Brain microvascular endothelial cell (primary cell): ENCODE results near the gene SH3RF2.

ENCODE experiments used
- DNase-seq: peaks from one replicate; pipeline ENCODE4 v3.0.0-alpha.2; 2020
- H3K27ac ChIP-seq: fragments of 250-450 bp; sonication (Bioruptor Pico); 2 replicates; pipeline ENCODE4 v1.5.1; 2020; ENCODE audit warnings: mild to moderate bottlenecking, moderate library complexity
- H3K27me3 ChIP-seq: fragments of 250-450 bp; sonication (Bioruptor Pico); replicated peaks from 2 replicates; pipeline ENCODE4 v1.5.1; 2020; ENCODE audit warnings: mild to moderate bottlenecking
- H3K36me3 ChIP-seq: fragments of 250-450 bp; sonication (Bioruptor Pico); replicated peaks from 2 replicates; pipeline ENCODE4 v1.5.1; 2020; ENCODE audit warnings: mild to moderate bottlenecking
- H3K4me3 ChIP-seq: 2 replicates; pipeline ENCODE4 v1.5.1; 2011; ENCODE audit warnings: low read depth, mild to moderate bottlenecking, control low read depth, low read length, moderate library complexity
- CTCF ChIP-seq: IDR thresholded peaks from 2 replicates; pipeline ENCODE4 v1.5.1; 2011; ENCODE audit warnings: low read depth, mild to moderate bottlenecking, moderate library complexity, low read length, control low read depth, inconsistent platforms; ENCODE audit errors: missing control alignments
- in situ Hi-C: cut with HindIII; loops from 2 replicates; pipeline ENCODE4 v1.10.0; 2017; ENCODE audit warnings: low sequenced_read_pairs, low pct_ligation_motif_present

Gene SH3RF2

GRCh38 chr5:146073239-146073900 is 137.0 kb downstream of the SH3RF2 start:
- Histone ChIP-seq H3K27me3 (no peaks in the 10 kb centered on the region), H3K36me3 (no peaks in the 10 kb centered on the region), H3K4me3 (no peak overlapping the region), H3K27ac (no peak overlapping the region)
- in situ Hi-C loops = no loop called here
- no peak for TF ChIP-seq CTCF
- DNase-seq = no peak

- Histone ChIP-seq H3K36me3 (no peaks in the 10 kb centered on the region), H3K27ac (no peak overlapping the region), H3K4me3 (no peak overlapping the region), H3K27me3 (no peaks in the 10 kb centered on the region)
- in situ Hi-C loops = no loop called here
- no peak for DNase-seq
- no peak for TF ChIP-seq CTCF
These were observed 139.7 kb downstream of the SH3RF2 start for GRCh38 chr5:146076028-146076427.

GRCh38 chr5:146076455-146076854 is 140.1 kb downstream of the SH3RF2 start:
- Histone ChIP-seq H3K4me3 (no peak overlapping the region), H3K36me3 (no peaks in the 10 kb centered on the region), H3K27me3 (no peaks in the 10 kb centered on the region), H3K27ac (no peak overlapping the region)
- no peak for TF ChIP-seq CTCF
- no peak for DNase-seq
- in situ Hi-C loops = no loop called here

- in situ Hi-C loops = no loop called here
- Histone ChIP-seq H3K36me3 (no peaks in the 10 kb centered on the region), H3K27me3 (no peaks in the 10 kb centered on the region), H3K27ac (no peak overlapping the region), H3K4me3 (no peak overlapping the region)
- DNase-seq = no peak
- TF ChIP-seq CTCF = no peak
These were observed 142.2 kb downstream of the SH3RF2 start for GRCh38 chr5:146078566-146078965.

- no peaks in the 10 kb centered on the region for H3K36me3 ChIP-seq
- no peak overlapping the region for H3K4me3 ChIP-seq
- no peak overlapping the region for H3K27ac ChIP-seq
- TF ChIP-seq CTCF = no peak
- in situ Hi-C loops = no loop called here
- no peaks in the 10 kb centered on the region for H3K27me3 ChIP-seq
- DNase-seq = no peak
These were observed 143.5 kb downstream of the SH3RF2 start for GRCh38 chr5:146079695-146080373.
